Mesothelial cell of epicardium (in vitro differentiated cells): ENCODE measurements around the gene MCM6. TPM values are rescaled to one million over a fixed set of nuclear protein-coding genes. Genes with fewer than 3 reads are reported as not detected.
A peak's percentile ranks its signal among the peaks of the same experiment; 100 is the strongest.

Experiments used
- DNase-seq, 2 experiments: peaks; one replicate each; pipeline ENCODE4 v3.0.0; 2021; ENCODE audit warnings: low spot score in 2 of 2; ENCODE audit not compliant: unreplicated experiment in 2 of 2
- H3K27ac Mint-ChIP-seq: 2 replicates; pipeline ENCODE4 v1.8.0; 2021; ENCODE audit warnings: mixed read lengths
- H3K27me3 Mint-ChIP-seq: 2 replicates; pipeline ENCODE4 v1.8.0; 2021; ENCODE audit warnings: low read depth, mixed read lengths
- H3K36me3 Mint-ChIP-seq: 2 replicates; pipeline ENCODE4 v1.8.0; 2021; ENCODE audit warnings: mixed read lengths
- H3K4me1 Mint-ChIP-seq: 2 replicates; pipeline ENCODE4 v1.8.0; 2021; ENCODE audit warnings: mixed read lengths
- H3K4me3 Mint-ChIP-seq: 2 replicates; pipeline ENCODE4 v1.8.0; 2021; ENCODE audit warnings: mild to moderate bottlenecking, moderate library complexity, mixed read lengths
- H3K9me3 Mint-ChIP-seq: 2 replicates; pipeline ENCODE4 v1.8.0; 2021; ENCODE audit warnings: mixed read lengths
- total RNA-seq: library from RNA; stranded (reverse); gene quantifications from 3 replicates; pipeline ENCODE4 v1.2.1, GENCODE V29; 2021
- TF ChIP-seq, protein P1 (sequence below): fragments of 200-600 bp; sonication (generic); IDR thresholded peaks from one replicate; pipeline ENCODE4 v1.5.0; 2021; ENCODE audit warnings: antibody characterized with exemption; ENCODE audit not compliant: unreplicated experiment

The MCM6 gene
- total RNA-seq, 1 donor from 2014 or later, result 30.2 TPM

DNA sequence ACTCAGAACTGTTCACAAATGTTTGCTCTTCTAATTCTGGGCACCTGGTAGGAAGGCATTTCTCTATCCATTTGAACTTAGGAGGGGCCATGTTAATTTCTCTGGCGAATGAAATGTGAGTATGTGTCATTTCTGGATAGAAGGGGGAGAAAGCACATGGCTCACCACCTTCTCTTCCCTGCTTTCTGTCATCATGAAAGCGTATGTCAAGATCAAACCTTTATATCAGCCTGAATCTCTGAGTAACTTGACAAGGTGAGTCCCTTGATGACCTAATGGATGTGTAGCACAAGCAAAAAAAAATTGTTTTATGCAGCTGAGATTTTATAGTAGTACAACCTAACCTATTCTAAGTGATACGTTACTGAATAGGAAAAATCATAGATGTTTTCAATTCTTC is 27.2 kb downstream of the MCM6 start:
- no peak overlapping the region for H3K4me3 Mint-ChIP-seq
- peaks cover 27% of the 10 kb centered on the region for H3K36me3 Mint-ChIP-seq
- H3K9me3 Mint-ChIP-seq, result no peaks in the 10 kb centered on the region
- H3K27me3 Mint-ChIP-seq, result no peaks in the 10 kb centered on the region
- no peak overlapping the region for H3K27ac Mint-ChIP-seq
- no peak for DNase-seq
- H3K4me1 Mint-ChIP-seq, result peaks cover 8% of the 10 kb centered on the region
- TF ChIP-seq, protein P1, sequence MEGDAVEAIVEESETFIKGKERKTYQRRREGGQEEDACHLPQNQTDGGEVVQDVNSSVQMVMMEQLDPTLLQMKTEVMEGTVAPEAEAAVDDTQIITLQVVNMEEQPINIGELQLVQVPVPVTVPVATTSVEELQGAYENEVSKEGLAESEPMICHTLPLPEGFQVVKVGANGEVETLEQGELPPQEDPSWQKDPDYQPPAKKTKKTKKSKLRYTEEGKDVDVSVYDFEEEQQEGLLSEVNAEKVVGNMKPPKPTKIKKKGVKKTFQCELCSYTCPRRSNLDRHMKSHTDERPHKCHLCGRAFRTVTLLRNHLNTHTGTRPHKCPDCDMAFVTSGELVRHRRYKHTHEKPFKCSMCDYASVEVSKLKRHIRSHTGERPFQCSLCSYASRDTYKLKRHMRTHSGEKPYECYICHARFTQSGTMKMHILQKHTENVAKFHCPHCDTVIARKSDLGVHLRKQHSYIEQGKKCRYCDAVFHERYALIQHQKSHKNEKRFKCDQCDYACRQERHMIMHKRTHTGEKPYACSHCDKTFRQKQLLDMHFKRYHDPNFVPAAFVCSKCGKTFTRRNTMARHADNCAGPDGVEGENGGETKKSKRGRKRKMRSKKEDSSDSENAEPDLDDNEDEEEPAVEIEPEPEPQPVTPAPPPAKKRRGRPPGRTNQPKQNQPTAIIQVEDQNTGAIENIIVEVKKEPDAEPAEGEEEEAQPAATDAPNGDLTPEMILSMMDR, result no peak

DNA sequence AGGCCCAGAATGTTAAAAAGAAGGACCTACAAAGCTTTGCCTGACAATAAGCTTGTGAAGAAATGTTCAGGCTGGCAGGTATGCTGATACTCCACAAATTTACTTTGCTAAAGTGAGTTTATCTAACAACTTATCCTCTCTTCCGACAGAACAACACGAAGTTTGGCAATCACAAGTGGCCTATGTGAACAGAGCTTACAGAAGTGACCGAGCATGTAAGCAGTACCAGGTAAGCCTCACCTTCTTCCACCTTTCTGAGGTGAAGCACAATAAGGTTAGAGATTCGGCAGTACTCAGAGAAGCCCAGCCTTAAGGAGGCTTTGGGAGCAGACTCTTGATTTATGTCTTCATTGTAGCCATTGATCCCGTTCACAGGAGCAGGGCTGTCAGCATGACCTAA is 30.2 kb downstream of the MCM6 start:
- Mint-ChIP-seq H3K27ac (no peak overlapping the region), H3K27me3 (no peaks in the 10 kb centered on the region), H3K36me3 (peaks cover 40% of the 10 kb centered on the region), H3K4me1 (peaks cover 8% of the 10 kb centered on the region), H3K4me3 (no peak overlapping the region), H3K9me3 (no peaks in the 10 kb centered on the region)
- DNase-seq, result no peak
- TF ChIP-seq, protein P1, result no peak

DNA sequence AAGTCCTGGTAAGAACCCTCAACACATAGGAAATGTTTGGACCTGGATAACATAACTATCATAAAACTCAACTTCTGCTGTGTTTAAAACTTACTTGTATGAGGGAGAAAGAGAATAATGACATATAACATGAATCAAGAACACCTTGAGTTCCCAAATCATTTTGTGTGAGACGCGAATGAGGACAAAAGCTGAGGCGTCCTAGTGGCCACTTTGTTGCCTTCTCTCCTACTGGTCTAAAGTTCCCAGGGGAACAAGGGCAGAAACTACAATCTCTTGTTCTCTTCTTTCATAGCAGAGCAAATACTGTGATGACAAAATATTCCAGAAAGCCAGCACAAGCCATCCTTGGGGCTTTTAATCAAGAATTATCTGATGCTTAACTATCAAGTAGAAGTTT is 31.0 kb downstream of the MCM6 start:
- DNase-seq, result no peak
- peaks cover 39% of the 10 kb centered on the region for H3K36me3 Mint-ChIP-seq
- peaks cover 13% of the 10 kb centered on the region for H3K4me1 Mint-ChIP-seq
- H3K4me3 Mint-ChIP-seq, result no peak overlapping the region
- TF ChIP-seq, protein P1, result no peak
- no peaks in the 10 kb centered on the region for H3K9me3 Mint-ChIP-seq
- H3K27me3 Mint-ChIP-seq, result no peaks in the 10 kb centered on the region
- no peak overlapping the region for H3K27ac Mint-ChIP-seq

DNA sequence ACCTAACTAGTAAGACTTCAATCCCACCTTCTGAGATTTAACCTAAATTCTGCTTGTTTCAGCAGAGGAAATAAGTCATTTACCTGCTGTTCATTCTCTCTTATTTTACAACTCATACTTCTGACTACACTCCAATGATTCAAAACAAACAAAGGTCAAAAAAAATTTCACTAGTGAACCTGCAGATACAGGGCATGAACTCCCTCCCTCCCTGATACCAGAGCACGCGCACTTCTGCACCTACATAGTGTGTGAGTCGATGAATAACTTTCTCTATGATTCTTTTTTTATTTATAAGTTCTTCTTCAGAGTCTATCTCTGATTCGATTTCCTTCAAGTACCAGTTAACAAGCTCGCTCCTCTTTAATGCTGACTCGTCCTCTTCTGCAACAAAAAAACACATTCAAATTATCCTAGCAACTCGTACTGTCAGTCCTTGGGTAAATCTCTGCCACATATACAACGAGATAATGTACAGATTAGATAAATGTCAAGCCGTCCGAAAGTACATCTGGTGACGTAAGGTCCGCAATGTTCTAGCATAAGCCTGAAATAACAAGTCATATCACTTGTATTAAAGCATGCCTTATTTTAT is 31.8 kb downstream of the MCM6 start:
- TF ChIP-seq, protein P1, result no peak
- Mint-ChIP-seq H3K4me1 (peaks cover 17% of the 10 kb centered on the region), H3K4me3 (no peak overlapping the region), H3K27ac (no peak overlapping the region), H3K36me3 (peaks cover 34% of the 10 kb centered on the region), H3K27me3 (no peaks in the 10 kb centered on the region), H3K9me3 (no peaks in the 10 kb centered on the region)
- no peak for DNase-seq

DNA sequence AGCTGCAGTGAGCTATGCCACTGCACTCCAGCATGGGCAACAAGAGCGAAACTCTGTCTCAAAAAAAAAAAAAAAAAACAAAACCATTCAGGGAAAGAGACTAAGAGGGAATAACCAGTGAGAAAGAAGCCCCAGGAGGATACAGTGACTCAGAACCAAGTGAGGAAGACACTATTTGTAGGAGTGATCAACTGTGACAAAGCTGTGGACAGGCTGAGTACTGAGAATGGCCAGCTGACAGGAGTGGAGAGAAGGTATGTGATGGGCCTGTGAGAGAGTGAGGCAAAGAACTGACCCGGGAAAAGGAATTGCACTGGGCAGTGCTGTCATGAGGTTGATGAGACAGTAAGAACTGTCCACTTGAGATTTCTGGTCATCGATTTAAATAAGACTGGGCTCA is 32.6 kb downstream of the MCM6 start:
- no peaks in the 10 kb centered on the region for H3K27me3 Mint-ChIP-seq
- H3K27ac Mint-ChIP-seq, result no peak overlapping the region
- no peaks in the 10 kb centered on the region for H3K9me3 Mint-ChIP-seq
- TF ChIP-seq, protein P1, result no peak
- DNase-seq, result no peak
- H3K4me3 Mint-ChIP-seq, result no peak overlapping the region
- peaks cover 17% of the 10 kb centered on the region for H3K4me1 Mint-ChIP-seq
- peaks cover 29% of the 10 kb centered on the region for H3K36me3 Mint-ChIP-seq

DNA sequence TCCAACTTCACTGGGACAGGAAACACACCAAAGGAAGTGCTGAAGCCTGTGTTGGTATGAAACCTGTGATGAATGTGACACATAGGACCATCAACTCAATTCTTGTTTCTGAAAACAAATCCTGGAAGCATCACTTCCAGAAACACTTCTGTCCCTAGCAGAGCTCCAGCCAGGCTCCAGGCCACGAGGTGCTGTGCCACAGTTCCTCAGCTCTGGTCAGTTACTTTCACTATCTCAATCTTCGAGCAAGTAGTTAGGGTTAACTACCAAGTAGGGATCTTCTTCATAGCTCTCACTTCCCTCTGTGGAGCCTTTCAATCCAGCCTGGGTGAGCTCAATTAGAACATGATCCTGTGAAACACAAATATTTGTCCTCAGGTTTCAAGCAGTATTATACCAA is 35.6 kb downstream of the MCM6 start:
- no peak for DNase-seq
- H3K27ac Mint-ChIP-seq, result peak overlapping the region; percentile 79
- H3K27me3 Mint-ChIP-seq, result no peaks in the 10 kb centered on the region
- H3K4me1 Mint-ChIP-seq, result peaks cover 19% of the 10 kb centered on the region
- no peak overlapping the region for H3K4me3 Mint-ChIP-seq
- TF ChIP-seq, protein P1, result no peak
- H3K9me3 Mint-ChIP-seq, result no peaks in the 10 kb centered on the region
- peaks cover 24% of the 10 kb centered on the region for H3K36me3 Mint-ChIP-seq
